Endometrial microvascular endothelial cells (primary cell): Measurements from ENCODE around the gene PREX1. TPM values are rescaled to one million over a fixed set of nuclear protein-coding genes. Genes with fewer than 3 reads are reported as not detected.

Experiments used
- in situ Hi-C: cut with HindIII; loops from 2 replicates; pipeline ENCODE4 v1.10.0; 2017; ENCODE audit warnings: low sequenced_read_pairs, low pct_unique_long_range_greater_than_20kb; ENCODE audit errors: inconsistent ontology term
- total RNA-seq: library from RNA; depleted of rRNA; stranded (reverse); fragments of >200 nt; gene quantifications from one replicate; pipeline ENCODE4 v1.2.3, GENCODE V29; 2015; ENCODE audit errors: inconsistent ontology term

PREX1 gene
- total RNA-seq, 1 donor from 2014 or later: 60.5 TPM

GRCh38 chr20:48703511-48704219, 124.1 kb downstream of the PREX1 start:
- in situ Hi-C loops: no loop called here

- in situ Hi-C loops: no loop called here
Observed at GRCh38 chr20:48703107-48703506, 124.7 kb downstream of the PREX1 start.

- in situ Hi-C loops: no loop called here
Observed at GRCh38 chr20:48702455-48702913, 125.3 kb downstream of the PREX1 start.

GRCh38 chr20:48701702-48702101, 126.1 kb downstream of the PREX1 start:
- in situ Hi-C loops: no loop called here

GRCh38 chr20:48698507-48699267, 129.1 kb downstream of the PREX1 start:
- in situ Hi-C loops: no loop called here

- in situ Hi-C loops: no loop called here
Observed at GRCh38 chr20:48697845-48698491, 129.8 kb downstream of the PREX1 start.

GRCh38 chr20:48696671-48697070, 131.1 kb downstream of the PREX1 start:
- in situ Hi-C loops: no loop called here

- in situ Hi-C loops: no loop called here
Observed at GRCh38 chr20:48695738-48696137, 132.1 kb downstream of the PREX1 start.

- in situ Hi-C loops: no loop called here
Observed at GRCh38 chr20:48695255-48695654, 132.5 kb downstream of the PREX1 start.

GRCh38 chr20:48694381-48694865, 133.4 kb downstream of the PREX1 start:
- in situ Hi-C loops: no loop called here

- in situ Hi-C loops: no loop called here
Observed at GRCh38 chr20:48691523-48691922, 136.3 kb downstream of the PREX1 start.

- in situ Hi-C loops: no loop called here
Observed at GRCh38 chr20:48690888-48691287, 136.9 kb downstream of the PREX1 start.

- in situ Hi-C loops: no loop called here
Observed at GRCh38 chr20:48689874-48690571, 137.8 kb downstream of the PREX1 start.

- in situ Hi-C loops: no loop called here
Observed at GRCh38 chr20:48689388-48689787, 138.4 kb downstream of the PREX1 start.

GRCh38 chr20:48688579-48688978, 139.2 kb downstream of the PREX1 start:
- in situ Hi-C loops: no loop called here

GRCh38 chr20:48687117-48687800, 140.5 kb downstream of the PREX1 start:
- in situ Hi-C loops: no loop called here

- in situ Hi-C loops: no loop called here
Observed at GRCh38 chr20:48686238-48687116, 141.3 kb downstream of the PREX1 start.

GRCh38 chr20:48685300-48685699, 142.5 kb downstream of the PREX1 start:
- in situ Hi-C loops: no loop called here
